HepG2 (cell line): ENCODE measurements around the gene TBCE. TPM values are rescaled to one million over a fixed set of nuclear protein-coding genes. Genes with fewer than 3 reads are reported as not detected.

Source experiments
- HDAC2 ChIP-seq: sonication (generic); formaldehyde crosslinking; IDR thresholded peaks from 2 replicates; pipeline ENCODE4 v1.4.0; 2020; ENCODE audit warnings: missing genetic modification reagents
- MIER3 ChIP-seq: IDR thresholded peaks from 2 replicates; pipeline ENCODE4 v1.6.1; 2016; ENCODE audit warnings: missing compliant biosample characterization, borderline replicate concordance
- SALL1 ChIP-seq: sonication (generic); formaldehyde crosslinking; IDR thresholded peaks from 2 replicates; pipeline ENCODE4 v1.8.0; 2022; ENCODE audit warnings: mild to moderate bottlenecking, missing genetic modification reagents
- TOE1 ChIP-seq: sonication (generic); formaldehyde crosslinking; IDR thresholded peaks from 2 replicates; pipeline ENCODE4 v1.4.0; 2020; ENCODE audit warnings: mild to moderate bottlenecking, missing genetic modification reagents
- ZNF33B ChIP-seq: sonication (generic); formaldehyde crosslinking; IDR thresholded peaks from 2 replicates; pipeline ENCODE4 v1.5.1; 2020; ENCODE audit warnings: mild to moderate bottlenecking, missing genetic modification reagents
- ZNF343 ChIP-seq: sonication (generic); formaldehyde crosslinking; IDR thresholded peaks from 2 replicates; pipeline ENCODE4 v1.4.0; 2020; ENCODE audit warnings: mild to moderate bottlenecking, missing genetic modification reagents
- ZNF501 ChIP-seq: sonication (generic); formaldehyde crosslinking; IDR thresholded peaks from 2 replicates; pipeline ENCODE4 v1.5.1; 2020; ENCODE audit warnings: mild to moderate bottlenecking, moderate library complexity, missing genetic modification reagents
- ZNF746 ChIP-seq: sonication (generic); formaldehyde crosslinking; IDR thresholded peaks from 2 replicates; pipeline ENCODE4 v1.8.0; 2022; ENCODE audit warnings: mild to moderate bottlenecking, missing genetic modification reagents
- polyA plus RNA-seq, 8 experiments: library from polyadenylated mRNA; depleted of rRNA in 3 of 8; stranded (reverse) in 7 of 8; unstranded in 1 of 8; fragments of >200 nt; fragmentation: Illumina TruSeq in 4 of 8; extraction: Trizol in 4 of 8; gene quantifications; 2 replicates each; pipeline versions ENCODE4 v1.2.1 to v1.2.3, GENCODE V29; 2011 to 2016; ENCODE audit warnings: low read depth in 4 of 8, missing spikeins in 1 of 8, mixed read lengths in 1 of 8; ENCODE audit not compliant: insufficient read depth in 1 of 8
- total RNA-seq, 5 experiments: library from RNA; depleted of rRNA; stranded (reverse); fragments of >200 nt; fragmentation: Illumina TruSeq; extraction: Trizol; gene quantifications; 2 replicates each; pipeline ENCODE4 v1.2.3, GENCODE V29; 2016; ENCODE audit warnings: low read depth in 1 of 5
- TF ChIP-seq, protein P1 (sequence below): sonication (generic); formaldehyde crosslinking; IDR thresholded peaks from 2 replicates; pipeline ENCODE4 v1.8.0; 2022; ENCODE audit warnings: missing genetic modification reagents, mild to moderate bottlenecking, moderate library complexity, borderline replicate concordance
- TF ChIP-seq, protein P2 (sequence below): sonication (generic); formaldehyde crosslinking; conservative IDR thresholded peaks from 2 replicates; pipeline ENCODE4 v1.8.1; 2023; ENCODE audit warnings: missing genetic modification reagents
- TF ChIP-seq, protein P3 (sequence below): sonication (generic); formaldehyde crosslinking; IDR thresholded peaks from 2 replicates; pipeline ENCODE4 v1.4.0; 2020; ENCODE audit warnings: mild to moderate bottlenecking, missing genetic modification reagents, borderline replicate concordance
- TF ChIP-seq, protein P4 (sequence below): sonication (generic); formaldehyde crosslinking; IDR thresholded peaks from 2 replicates; pipeline ENCODE4 v1.4.0; 2020; ENCODE audit warnings: mild to moderate bottlenecking, missing genetic modification reagents
- TF ChIP-seq, protein P5 (sequence below): sonication (generic); formaldehyde crosslinking; IDR thresholded peaks from 2 replicates; pipeline ENCODE4 v1.4.0; 2020; ENCODE audit warnings: missing genetic modification reagents

The TBCE gene
- total and polyA plus RNA-seq, 2 of the 13 experiments (the other 11 are each of a cell fraction or from before 2014, with no cell fraction given) = 25.6 to 31.1 TPM

DNA sequence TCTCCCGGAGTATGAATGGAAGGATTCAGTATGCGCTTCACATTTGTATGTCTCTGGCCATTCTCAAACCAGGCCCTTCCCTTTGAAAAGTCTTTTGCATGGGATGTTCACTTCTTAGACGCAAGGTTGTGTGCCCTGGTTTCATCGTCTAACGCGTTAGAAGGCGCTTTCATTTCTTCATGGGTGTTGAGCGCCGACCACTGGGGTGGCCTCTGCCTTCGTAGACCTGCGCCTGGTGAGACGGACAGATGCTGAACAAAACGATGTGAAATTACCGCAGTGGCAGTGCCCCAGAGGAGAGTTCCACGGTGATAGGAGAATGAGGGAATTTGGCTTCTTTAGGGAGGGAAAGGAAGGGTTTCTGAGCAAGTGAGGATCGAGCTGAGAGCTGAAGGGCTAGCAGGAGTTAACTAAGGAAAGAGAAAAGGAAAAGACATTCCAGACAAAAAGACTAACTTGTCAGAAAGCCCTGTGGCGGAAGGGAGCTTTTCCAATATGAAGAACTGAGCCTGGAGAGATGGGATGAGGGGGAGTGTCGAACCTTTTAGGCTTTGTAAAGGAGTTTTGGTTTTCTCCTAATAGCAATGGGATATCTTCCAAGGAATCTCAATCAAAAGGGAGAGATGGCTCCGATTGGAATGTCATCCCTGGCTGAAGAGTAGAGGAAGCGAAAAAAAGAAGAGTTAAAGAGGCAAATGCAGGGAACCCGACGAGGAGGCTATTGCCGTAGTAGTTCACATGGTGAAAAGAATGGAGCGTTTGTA is 37.9 kb upstream of the TBCE start (continued):
- TF ChIP-seq, protein P1, sequence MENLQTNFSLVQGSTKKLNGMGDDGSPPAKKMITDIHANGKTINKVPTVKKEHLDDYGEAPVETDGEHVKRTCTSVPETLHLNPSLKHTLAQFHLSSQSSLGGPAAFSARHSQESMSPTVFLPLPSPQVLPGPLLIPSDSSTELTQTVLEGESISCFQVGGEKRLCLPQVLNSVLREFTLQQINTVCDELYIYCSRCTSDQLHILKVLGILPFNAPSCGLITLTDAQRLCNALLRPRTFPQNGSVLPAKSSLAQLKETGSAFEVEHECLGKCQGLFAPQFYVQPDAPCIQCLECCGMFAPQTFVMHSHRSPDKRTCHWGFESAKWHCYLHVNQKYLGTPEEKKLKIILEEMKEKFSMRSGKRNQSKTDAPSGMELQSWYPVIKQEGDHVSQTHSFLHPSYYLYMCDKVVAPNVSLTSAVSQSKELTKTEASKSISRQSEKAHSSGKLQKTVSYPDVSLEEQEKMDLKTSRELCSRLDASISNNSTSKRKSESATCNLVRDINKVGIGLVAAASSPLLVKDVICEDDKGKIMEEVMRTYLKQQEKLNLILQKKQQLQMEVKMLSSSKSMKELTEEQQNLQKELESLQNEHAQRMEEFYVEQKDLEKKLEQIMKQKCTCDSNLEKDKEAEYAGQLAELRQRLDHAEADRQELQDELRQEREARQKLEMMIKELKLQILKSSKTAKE = no peak
- TF ChIP-seq TOE1 (CRISPR knock-in tag) (0 out of 2 replicates have a peak, but pooled peaks have one; percentile 0), MIER3 (CRISPR knock-in tag) (0 out of 2 replicates have a peak, but pooled peaks have one; percentile 3), ZNF33B (0 out of 2 replicates have a peak, but pooled peaks have one; percentile 56), HDAC2 (CRISPR knock-in tag) (0 out of 2 replicates have a peak, but pooled peaks have one; percentile 8), SALL1 (CRISPR knock-in tag) (0 out of 2 replicates have a peak, but pooled peaks have one; percentile 7), ZNF343 (CRISPR knock-in tag) (no peak), ZNF746 (no peak), ZNF501 (CRISPR knock-in tag) (peak; percentile 23; the same call in 1 of the 2 replicates)
- TF ChIP-seq, protein P2, sequence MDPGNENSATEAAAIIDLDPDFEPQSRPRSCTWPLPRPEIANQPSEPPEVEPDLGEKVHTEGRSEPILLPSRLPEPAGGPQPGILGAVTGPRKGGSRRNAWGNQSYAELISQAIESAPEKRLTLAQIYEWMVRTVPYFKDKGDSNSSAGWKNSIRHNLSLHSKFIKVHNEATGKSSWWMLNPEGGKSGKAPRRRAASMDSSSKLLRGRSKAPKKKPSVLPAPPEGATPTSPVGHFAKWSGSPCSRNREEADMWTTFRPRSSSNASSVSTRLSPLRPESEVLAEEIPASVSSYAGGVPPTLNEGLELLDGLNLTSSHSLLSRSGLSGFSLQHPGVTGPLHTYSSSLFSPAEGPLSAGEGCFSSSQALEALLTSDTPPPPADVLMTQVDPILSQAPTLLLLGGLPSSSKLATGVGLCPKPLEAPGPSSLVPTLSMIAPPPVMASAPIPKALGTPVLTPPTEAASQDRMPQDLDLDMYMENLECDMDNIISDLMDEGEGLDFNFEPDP (CRISPR knock-in tag) = 0 out of 2 replicates have a peak, but pooled peaks have one; percentile 21
- TF ChIP-seq, protein P3, sequence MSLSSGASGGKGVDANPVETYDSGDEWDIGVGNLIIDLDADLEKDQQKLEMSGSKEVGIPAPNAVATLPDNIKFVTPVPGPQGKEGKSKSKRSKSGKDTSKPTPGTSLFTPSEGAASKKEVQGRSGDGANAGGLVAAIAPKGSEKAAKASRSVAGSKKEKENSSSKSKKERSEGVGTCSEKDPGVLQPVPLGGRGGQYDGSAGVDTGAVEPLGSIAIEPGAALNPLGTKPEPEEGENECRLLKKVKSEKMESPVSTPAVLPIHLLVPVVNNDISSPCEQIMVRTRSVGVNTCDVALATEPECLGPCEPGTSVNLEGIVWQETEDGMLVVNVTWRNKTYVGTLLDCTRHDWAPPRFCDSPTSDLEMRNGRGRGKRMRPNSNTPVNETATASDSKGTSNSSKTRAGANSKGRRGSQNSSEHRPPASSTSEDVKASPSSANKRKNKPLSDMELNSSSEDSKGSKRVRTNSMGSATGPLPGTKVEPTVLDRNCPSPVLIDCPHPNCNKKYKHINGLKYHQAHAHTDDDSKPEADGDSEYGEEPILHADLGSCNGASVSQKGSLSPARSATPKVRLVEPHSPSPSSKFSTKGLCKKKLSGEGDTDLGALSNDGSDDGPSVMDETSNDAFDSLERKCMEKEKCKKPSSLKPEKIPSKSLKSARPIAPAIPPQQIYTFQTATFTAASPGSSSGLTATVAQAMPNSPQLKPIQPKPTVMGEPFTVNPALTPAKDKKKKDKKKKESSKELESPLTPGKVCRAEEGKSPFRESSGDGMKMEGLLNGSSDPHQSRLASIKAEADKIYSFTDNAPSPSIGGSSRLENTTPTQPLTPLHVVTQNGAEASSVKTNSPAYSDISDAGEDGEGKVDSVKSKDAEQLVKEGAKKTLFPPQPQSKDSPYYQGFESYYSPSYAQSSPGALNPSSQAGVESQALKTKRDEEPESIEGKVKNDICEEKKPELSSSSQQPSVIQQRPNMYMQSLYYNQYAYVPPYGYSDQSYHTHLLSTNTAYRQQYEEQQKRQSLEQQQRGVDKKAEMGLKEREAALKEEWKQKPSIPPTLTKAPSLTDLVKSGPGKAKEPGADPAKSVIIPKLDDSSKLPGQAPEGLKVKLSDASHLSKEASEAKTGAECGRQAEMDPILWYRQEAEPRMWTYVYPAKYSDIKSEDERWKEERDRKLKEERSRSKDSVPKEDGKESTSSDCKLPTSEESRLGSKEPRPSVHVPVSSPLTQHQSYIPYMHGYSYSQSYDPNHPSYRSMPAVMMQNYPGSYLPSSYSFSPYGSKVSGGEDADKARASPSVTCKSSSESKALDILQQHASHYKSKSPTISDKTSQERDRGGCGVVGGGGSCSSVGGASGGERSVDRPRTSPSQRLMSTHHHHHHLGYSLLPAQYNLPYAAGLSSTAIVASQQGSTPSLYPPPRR = no peak
- TF ChIP-seq, protein P4, sequence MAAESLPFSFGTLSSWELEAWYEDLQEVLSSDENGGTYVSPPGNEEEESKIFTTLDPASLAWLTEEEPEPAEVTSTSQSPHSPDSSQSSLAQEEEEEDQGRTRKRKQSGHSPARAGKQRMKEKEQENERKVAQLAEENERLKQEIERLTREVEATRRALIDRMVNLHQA (CRISPR knock-in tag) = no peak
- TF ChIP-seq, protein P5, sequence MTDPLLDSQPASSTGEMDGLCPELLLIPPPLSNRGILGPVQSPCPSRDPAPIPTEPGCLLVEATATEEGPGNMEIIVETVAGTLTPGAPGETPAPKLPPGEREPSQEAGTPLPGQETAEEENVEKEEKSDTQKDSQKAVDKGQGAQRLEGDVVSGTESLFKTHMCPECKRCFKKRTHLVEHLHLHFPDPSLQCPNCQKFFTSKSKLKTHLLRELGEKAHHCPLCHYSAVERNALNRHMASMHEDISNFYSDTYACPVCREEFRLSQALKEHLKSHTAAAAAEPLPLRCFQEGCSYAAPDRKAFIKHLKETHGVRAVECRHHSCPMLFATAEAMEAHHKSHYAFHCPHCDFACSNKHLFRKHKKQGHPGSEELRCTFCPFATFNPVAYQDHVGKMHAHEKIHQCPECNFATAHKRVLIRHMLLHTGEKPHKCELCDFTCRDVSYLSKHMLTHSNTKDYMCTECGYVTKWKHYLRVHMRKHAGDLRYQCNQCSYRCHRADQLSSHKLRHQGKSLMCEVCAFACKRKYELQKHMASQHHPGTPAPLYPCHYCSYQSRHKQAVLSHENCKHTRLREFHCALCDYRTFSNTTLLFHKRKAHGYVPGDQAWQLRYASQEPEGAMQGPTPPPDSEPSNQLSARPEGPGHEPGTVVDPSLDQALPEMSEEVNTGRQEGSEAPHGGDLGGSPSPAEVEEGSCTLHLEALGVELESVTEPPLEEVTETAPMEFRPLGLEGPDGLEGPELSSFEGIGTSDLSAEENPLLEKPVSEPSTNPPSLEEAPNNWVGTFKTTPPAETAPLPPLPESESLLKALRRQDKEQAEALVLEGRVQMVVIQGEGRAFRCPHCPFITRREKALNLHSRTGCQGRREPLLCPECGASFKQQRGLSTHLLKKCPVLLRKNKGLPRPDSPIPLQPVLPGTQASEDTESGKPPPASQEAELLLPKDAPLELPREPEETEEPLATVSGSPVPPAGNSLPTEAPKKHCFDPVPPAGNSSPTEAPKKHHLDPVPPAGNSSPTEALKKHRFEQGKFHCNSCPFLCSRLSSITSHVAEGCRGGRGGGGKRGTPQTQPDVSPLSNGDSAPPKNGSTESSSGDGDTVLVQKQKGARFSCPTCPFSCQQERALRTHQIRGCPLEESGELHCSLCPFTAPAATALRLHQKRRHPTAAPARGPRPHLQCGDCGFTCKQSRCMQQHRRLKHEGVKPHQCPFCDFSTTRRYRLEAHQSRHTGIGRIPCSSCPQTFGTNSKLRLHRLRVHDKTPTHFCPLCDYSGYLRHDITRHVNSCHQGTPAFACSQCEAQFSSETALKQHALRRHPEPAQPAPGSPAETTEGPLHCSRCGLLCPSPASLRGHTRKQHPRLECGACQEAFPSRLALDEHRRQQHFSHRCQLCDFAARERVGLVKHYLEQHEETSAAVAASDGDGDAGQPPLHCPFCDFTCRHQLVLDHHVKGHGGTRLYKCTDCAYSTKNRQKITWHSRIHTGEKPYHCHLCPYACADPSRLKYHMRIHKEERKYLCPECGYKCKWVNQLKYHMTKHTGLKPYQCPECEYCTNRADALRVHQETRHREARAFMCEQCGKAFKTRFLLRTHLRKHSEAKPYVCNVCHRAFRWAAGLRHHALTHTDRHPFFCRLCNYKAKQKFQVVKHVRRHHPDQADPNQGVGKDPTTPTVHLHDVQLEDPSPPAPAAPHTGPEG (CRISPR knock-in tag) = peak; percentile 34; the same call in 1 of the 2 replicates
